Psoas muscle (tissue), 8 donors: ENCODE data around the gene IL1RAPL1. TPM values are rescaled to one million over a fixed set of nuclear protein-coding genes. Genes with fewer than 3 reads are reported as not detected.
"Not testable (repeated sequence)": the region's sequence is repeated elsewhere in the genome, so short reads cannot be mapped to it uniquely, and the experiment has no call there.

Experiments
- ATAC-seq, 4 donors: fragments of 200-7000 bp; cut with Tn5 transposase; one replicate each; pipeline ENCODE4 v1.9.1; 2020; ENCODE audit warnings: moderate library complexity in 3 of 4, mild to moderate bottlenecking in 2 of 4
- DNase-seq, 2 donors: peaks; one replicate each; pipeline ENCODE4 v3.0.0-alpha.2; 2020
- H3K27ac ChIP-seq: fragments of 200-600 bp; one replicate; pipeline ENCODE4 v1.8.0; 2022
- H3K27me3 ChIP-seq, 3 donors: fragments of 200-600 bp in 1 of 3; one replicate each; pipeline versions ENCODE4 v1.6.1 to v1.8.0; 2013 to 2022; ENCODE audit warnings: low read length in 2 of 3, mild to moderate bottlenecking in 2 of 3, moderate library complexity in 1 of 3; ENCODE audit not compliant: insufficient read depth in 3 of 3
- H3K36me3 ChIP-seq, 2 donors: fragments of 200-600 bp in 1 of 2; one replicate each; pipeline versions ENCODE4 v1.6.1 to v1.8.0; 2013 to 2022; ENCODE audit warnings: low read depth in 1 of 2, mild to moderate bottlenecking in 1 of 2, moderate library complexity in 1 of 2; ENCODE audit not compliant: insufficient read depth in 1 of 2
- H3K4me1 ChIP-seq: fragments of 200-600 bp; one replicate; pipeline ENCODE4 v1.8.0; 2022
- H3K4me3 ChIP-seq: fragments of 200-600 bp; one replicate; pipeline ENCODE4 v1.8.0; 2022; ENCODE audit warnings: mild to moderate bottlenecking
- H3K9me3 ChIP-seq: fragments of 200-600 bp; one replicate; pipeline ENCODE4 v1.8.0; 2022
- WGBS, 3 donors: extraction: QIAGEN DNeasy Blood & Tissue Kit; methylation state at CpG; one replicate each; pipeline versions ENCODE4 v1.1.6 to v1.1.7; 2013; 5-methylcytosine and 5-hydroxymethylcytosine counted together
- intact Hi-C, 2 donors: fragments of 100-400 bp; cut with DNase I; formaldehyde crosslinking; loops; one replicate each; pipeline versions ENCODE4 v1.11.0 to v1.14.2; 2022
- polyA plus RNA-seq, 3 donors: library from polyadenylated mRNA; stranded (reverse); fragments of 200-250 nt; gene quantifications; one replicate each; pipeline ENCODE4 v1.2.3, GENCODE V29; 2013
- total RNA-seq, 4 donors: library from RNA; stranded (reverse); fragmentation: NEBNext Ultra II Directional in 2 of 4; extraction: Animal tissue kit (Norgen Biotek cat#: 25700) in 2 of 4; gene quantifications; one replicate each; pipeline versions ENCODE4 v1.2.1 to v1.2.4, GENCODE V29; 2021 to 2023
- TF ChIP-seq, protein P1 (sequence below): fragments of 200-600 bp; IDR thresholded peaks from one replicate; pipeline ENCODE4 v1.8.0; 2022; ENCODE audit warnings: antibody characterized with exemption
- donor health status: healthy with polysubstance abuse.
- donor health status: DM: no; HTN: no; CAD: no; lungs with moderate emphysema.
- donor health status: Bipolar disorder and iron deficiency.
- donor health status: healthy.
- donor health status: DM: yes; HTN: yes; CAD: no.
- donor health status: DM: no; HTN: no; CAD: no.
- donor health status: DM: no; HTN: no; CAD: no.
- donor health status: DM: yes; HTN: yes; CAD: no.

IL1RAPL1 gene
- total and polyA plus RNA-seq, 7 donors, result 0.04 to 0.50 (median 0.19) TPM; not detected in 1

- ATAC-seq, result no peak
- TF ChIP-seq, protein P1, sequence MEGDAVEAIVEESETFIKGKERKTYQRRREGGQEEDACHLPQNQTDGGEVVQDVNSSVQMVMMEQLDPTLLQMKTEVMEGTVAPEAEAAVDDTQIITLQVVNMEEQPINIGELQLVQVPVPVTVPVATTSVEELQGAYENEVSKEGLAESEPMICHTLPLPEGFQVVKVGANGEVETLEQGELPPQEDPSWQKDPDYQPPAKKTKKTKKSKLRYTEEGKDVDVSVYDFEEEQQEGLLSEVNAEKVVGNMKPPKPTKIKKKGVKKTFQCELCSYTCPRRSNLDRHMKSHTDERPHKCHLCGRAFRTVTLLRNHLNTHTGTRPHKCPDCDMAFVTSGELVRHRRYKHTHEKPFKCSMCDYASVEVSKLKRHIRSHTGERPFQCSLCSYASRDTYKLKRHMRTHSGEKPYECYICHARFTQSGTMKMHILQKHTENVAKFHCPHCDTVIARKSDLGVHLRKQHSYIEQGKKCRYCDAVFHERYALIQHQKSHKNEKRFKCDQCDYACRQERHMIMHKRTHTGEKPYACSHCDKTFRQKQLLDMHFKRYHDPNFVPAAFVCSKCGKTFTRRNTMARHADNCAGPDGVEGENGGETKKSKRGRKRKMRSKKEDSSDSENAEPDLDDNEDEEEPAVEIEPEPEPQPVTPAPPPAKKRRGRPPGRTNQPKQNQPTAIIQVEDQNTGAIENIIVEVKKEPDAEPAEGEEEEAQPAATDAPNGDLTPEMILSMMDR, result no peak
- no peak for DNase-seq
- Histone ChIP-seq H3K27ac (no peak overlapping the region), H3K36me3 (no peaks in the 10 kb centered on the region), H3K4me3 (no peak overlapping the region), H3K9me3 (no peaks in the 10 kb centered on the region), H3K4me1 (no peaks in the 10 kb centered on the region), H3K27me3 (no peaks in the 10 kb centered on the region)
- intact Hi-C loops, result no loop called here
These were observed 761.0 kb downstream of the IL1RAPL1 start for GRCh38 chrX:29348288-29348687.

GRCh38 chrX:29359276-29359675, 772.0 kb downstream of the IL1RAPL1 start:
- Histone ChIP-seq H3K36me3 (no peaks in the 10 kb centered on the region), H3K27ac (no peak overlapping the region), H3K4me3 (no peak overlapping the region), H3K4me1 (no peaks in the 10 kb centered on the region), H3K9me3 (no peaks in the 10 kb centered on the region), H3K27me3 (no peaks in the 10 kb centered on the region)
- DNase-seq (no peak), ATAC-seq (peak in 2 of 4 donors; percentile 66 to 83)
- intact Hi-C loops, result no loop called here
- TF ChIP-seq, protein P1, result no peak
- 77 to 80% (median 78%) methylated on average over 1 of the region's 1 CpG for WGBS, 3 donors

DNA sequence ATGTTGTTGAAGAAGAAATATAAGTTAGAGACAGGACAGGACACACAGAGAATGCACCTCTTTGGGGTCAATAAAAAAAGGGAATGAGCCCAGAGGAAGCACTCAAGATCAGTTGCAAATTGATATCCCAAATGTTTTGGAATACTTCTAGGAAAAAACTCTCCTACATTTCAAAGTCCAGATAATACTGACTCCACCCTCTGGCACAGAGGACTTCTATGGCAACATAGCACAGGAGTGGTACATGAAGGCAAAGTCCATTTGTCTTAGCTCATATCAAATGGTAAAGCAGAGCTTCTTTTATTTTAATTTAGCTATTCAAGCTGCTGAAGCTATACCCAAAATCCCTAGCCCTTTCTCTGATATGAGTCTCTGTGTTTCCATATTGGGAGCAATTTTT, 787.5 kb downstream of the IL1RAPL1 start:
- H3K4me1 ChIP-seq, H3K4me3 ChIP-seq, ATAC-seq, H3K27me3 ChIP-seq, H3K36me3 ChIP-seq, intact Hi-C loops, DNase-seq, H3K27ac ChIP-seq: not testable (repeated sequence)
- peaks cover 13% of the 10 kb centered on the region for H3K9me3 ChIP-seq

- H3K27ac ChIP-seq, result no peak overlapping the region
- TF ChIP-seq, protein P1, result no peak
- no peak overlapping the region for H3K4me3 ChIP-seq
- WGBS, 3 donors, result 72 to 100% (median 86%) methylated on average over 1 of the region's 1 CpG
- DNase-seq, result no peak
- ATAC-seq, result no peak
- no peaks in the 10 kb centered on the region for H3K4me1 ChIP-seq
- H3K9me3 ChIP-seq, result peaks cover 12% of the 10 kb centered on the region
- intact Hi-C loops, result no loop called here
- no peaks in the 10 kb centered on the region for H3K36me3 ChIP-seq
- H3K27me3 ChIP-seq, result no peaks in the 10 kb centered on the region
These were observed 789.3 kb downstream of the IL1RAPL1 start for GRCh38 chrX:29376584-29376983.

GRCh38 chrX:29382811-29383210, 795.6 kb downstream of the IL1RAPL1 start:
- H3K27me3 ChIP-seq, result no peaks in the 10 kb centered on the region
- no peak overlapping the region for H3K4me3 ChIP-seq
- ATAC-seq (no peak), DNase-seq (no peak)
- intact Hi-C loops, result no loop called here
- no peaks in the 10 kb centered on the region for H3K4me1 ChIP-seq
- H3K9me3 ChIP-seq, result peaks cover 2% of the 10 kb centered on the region
- TF ChIP-seq, protein P1, result no peak
- H3K27ac ChIP-seq, result no peak overlapping the region
- no peaks in the 10 kb centered on the region for H3K36me3 ChIP-seq
